ENCODE measurements around the gene RDX. TPM values are rescaled to one million over a fixed set of nuclear protein-coding genes. Genes with fewer than 3 reads are reported as not detected.

The RDX gene
- total and polyA plus RNA-seq, 2 of the 4 experiments (the other 2 are of a cell fraction): 61.1 to 72.4 TPM

- BruUV-seq (replicated peaks): no TSS peak
Observed at GRCh38 chr11:110329445-110329844, 33.0 kb upstream of the RDX start.

More at GRCh38 chr11:110329445-110329844, 33.0 kb upstream of the RDX start:
- H3K18ac ChIP-seq (ENCODE audit: low read depth, low read length): no peak overlapping the region
- H3K4me2 ChIP-seq (ENCODE audit: low read depth, low read length): no peak overlapping the region
- no peak overlapping the region for H2BK5ac ChIP-seq (ENCODE audit: low read depth, low read length, poor library complexity, severe bottlenecking)
- DNase-seq (no peak), ATAC-seq (ENCODE audit: low read depth) (no peak)
- no CpG with 5 or more reads among the region's 1 CpG for WGBS, 2 experiments (ENCODE audit: extremely low coverage in 2 of 2, insufficient read length in 1 of 2)
- H4K8ac ChIP-seq (ENCODE audit: low read depth in 2 of 2, low read length in 2 of 2): no peak overlapping the region
- ChIA-PET POLR2A (ENCODE audit: unreplicated experiment) (no interaction called here), CTCF (no interaction called here)
- no peak overlapping the region for H2BK15ac ChIP-seq (ENCODE audit: low read depth, low read length)
- in situ Hi-C loops (cut with MboI; ENCODE audit: low sequenced_read_pairs): no loop called here
- no peak overlapping the region for H4K91ac ChIP-seq (ENCODE audit: insufficient read depth, low read depth, low read length)
- no peaks in the 10 kb centered on the region for H3K9me3 ChIP-seq (ENCODE audit: control insufficient read depth, insufficient read depth, low read length)
- H3K27ac ChIP-seq (ENCODE audit: insufficient read depth, low read length): no peak overlapping the region
- H2BK120ac ChIP-seq (ENCODE audit: low read depth, low read length): no peak overlapping the region
- H3K4me1 ChIP-seq (ENCODE audit: control insufficient read depth, insufficient read depth, low read length): no peaks in the 10 kb centered on the region
- no peak overlapping the region for H2AK5ac ChIP-seq (ENCODE audit: low read depth, low read length)
- peak overlapping the region; percentile 24 for H2AFZ ChIP-seq (replicated peaks; ENCODE audit: low read length, poor library complexity)
- H2BK20ac ChIP-seq (ENCODE audit: low read depth, low read length): no peak overlapping the region
- no peaks in the 10 kb centered on the region for H3K9me1 ChIP-seq (ENCODE audit: insufficient read depth, low read length)
- no peaks in the 10 kb centered on the region for H3K36me3 ChIP-seq (ENCODE audit: control insufficient read depth, insufficient read depth, low read length)
- no peak overlapping the region for H2AK9ac ChIP-seq (replicated peaks; ENCODE audit: low read depth, low read length, poor library complexity)
- dilution Hi-C loops (cut with HindIII; ENCODE audit: low sequenced_read_pairs, unreplicated experiment): no loop called here
- H3K4me3 ChIP-seq (ENCODE audit: insufficient read depth, low read depth, low read length): no peak overlapping the region
- H3K4ac ChIP-seq (ENCODE audit: low read depth, low read length): no peak overlapping the region
- H3K56ac ChIP-seq (ENCODE audit: extremely low read depth, insufficient read depth, low read length): no peak overlapping the region
- H3K27me3 ChIP-seq (ENCODE audit: control insufficient read depth, insufficient read depth, low read length): peaks cover 3% of the 10 kb centered on the region; the same call in 1 of the 2 replicates
- TF ChIP-seq SMC3 (IDR thresholded peaks at IDR 0.05; ENCODE audit: low read depth, low read length) (no peak), NFE2L2 (IDR thresholded peaks at IDR 0.05; ENCODE audit: low read depth, low read length) (no peak), MAZ (IDR thresholded peaks at IDR 0.05; ENCODE audit: borderline replicate concordance, low read depth, low read length) (no peak), MXI1 (IDR thresholded peaks at IDR 0.05; ENCODE audit: borderline replicate concordance, low read depth, low read length) (no peak), FOS (IDR thresholded peaks at IDR 0.05; ENCODE audit: low read depth, low read length) (no peak), RCOR1 (IDR thresholded peaks at IDR 0.05; ENCODE audit: insufficient replicate concordance, low read length) (no peak)
- intact Hi-C loops (cut with micrococcal nuclease): no loop called here
- H3K9ac ChIP-seq (ENCODE audit: low read depth, low read length): no peak overlapping the region
- no peak overlapping the region for H3K14ac ChIP-seq (replicated peaks; ENCODE audit: low read depth, low read length)
- no peak overlapping the region for H4K5ac ChIP-seq (ENCODE audit: low read depth, low read length)
- H3K79me1 ChIP-seq (ENCODE audit: low read depth in 1 of 2, low read length in 2 of 2): no peaks in the 10 kb centered on the region
- no peak overlapping the region for H3K23ac ChIP-seq (ENCODE audit: low read depth, low read length)
- no peaks in the 10 kb centered on the region for H4K20me1 ChIP-seq (ENCODE audit: insufficient read depth, low read length)
